ENCODE measurements around the gene RABGAP1L. TPM values are rescaled to one million over a fixed set of nuclear protein-coding genes. Genes with fewer than 3 reads are reported as not detected.
"Not testable (repeated sequence)": the region's sequence is repeated elsewhere in the genome, so short reads cannot be mapped to it uniquely, and the experiment has no call there.

RABGAP1L gene
- total RNA-seq, 1 experiment from 2014 or later, result 76.9 TPM

DNA sequence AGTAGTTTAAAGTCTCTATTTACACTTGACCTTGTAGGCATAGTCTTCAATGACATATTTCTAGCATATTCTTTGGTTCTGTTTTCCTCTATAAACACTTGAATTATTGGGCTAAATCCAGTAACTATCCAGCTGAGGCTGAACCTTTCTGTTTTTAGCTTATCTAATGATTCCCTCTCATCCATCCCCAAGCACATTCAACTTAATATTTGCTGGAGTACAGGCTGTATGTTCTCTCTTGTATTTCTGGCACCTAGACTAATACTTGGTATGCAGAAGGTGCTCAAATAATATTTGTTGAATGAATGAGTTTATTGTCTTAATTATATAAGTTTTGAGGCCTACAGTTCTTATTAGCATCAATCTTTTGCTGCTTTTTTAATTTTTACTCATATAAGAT lies 88.7 kb downstream of the RABGAP1L start (continued):
- TF ChIP-seq TP53 (CRISPR knock-in tag; IDR thresholded peaks at IDR 0.05), result no peak
- TF ChIP-seq ZNF138 (CRISPR knock-in tag; conservative IDR thresholded peaks at IDR 0.05), result no peak
- no peak for TF ChIP-seq NR1H2 (CRISPR knock-in tag; IDR thresholded peaks at IDR 0.05)
- TF ChIP-seq, protein P1, sequence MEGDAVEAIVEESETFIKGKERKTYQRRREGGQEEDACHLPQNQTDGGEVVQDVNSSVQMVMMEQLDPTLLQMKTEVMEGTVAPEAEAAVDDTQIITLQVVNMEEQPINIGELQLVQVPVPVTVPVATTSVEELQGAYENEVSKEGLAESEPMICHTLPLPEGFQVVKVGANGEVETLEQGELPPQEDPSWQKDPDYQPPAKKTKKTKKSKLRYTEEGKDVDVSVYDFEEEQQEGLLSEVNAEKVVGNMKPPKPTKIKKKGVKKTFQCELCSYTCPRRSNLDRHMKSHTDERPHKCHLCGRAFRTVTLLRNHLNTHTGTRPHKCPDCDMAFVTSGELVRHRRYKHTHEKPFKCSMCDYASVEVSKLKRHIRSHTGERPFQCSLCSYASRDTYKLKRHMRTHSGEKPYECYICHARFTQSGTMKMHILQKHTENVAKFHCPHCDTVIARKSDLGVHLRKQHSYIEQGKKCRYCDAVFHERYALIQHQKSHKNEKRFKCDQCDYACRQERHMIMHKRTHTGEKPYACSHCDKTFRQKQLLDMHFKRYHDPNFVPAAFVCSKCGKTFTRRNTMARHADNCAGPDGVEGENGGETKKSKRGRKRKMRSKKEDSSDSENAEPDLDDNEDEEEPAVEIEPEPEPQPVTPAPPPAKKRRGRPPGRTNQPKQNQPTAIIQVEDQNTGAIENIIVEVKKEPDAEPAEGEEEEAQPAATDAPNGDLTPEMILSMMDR (IDR thresholded peaks at IDR 0.05), result no peak
- no peak for TF ChIP-seq GRHL2 (CRISPR knock-in tag; IDR thresholded peaks at IDR 0.05; ENCODE audit: insufficient replicate concordance, severe bottlenecking)

GRCh38 chr1:174256386-174256785 lies 97.1 kb downstream of the RABGAP1L start:
- H3K4me3 Mint-ChIP-seq; DNase-seq (ENCODE audit: low spot score); H3K27me3 Mint-ChIP-seq (ENCODE audit: low read depth); H3K36me3 Mint-ChIP-seq; CTCF ChIA-PET; H3K9me3 Mint-ChIP-seq; H3K4me1 Mint-ChIP-seq; ATAC-seq; POLR2A ChIA-PET; H3K27ac Mint-ChIP-seq: not testable (repeated sequence)

DNA sequence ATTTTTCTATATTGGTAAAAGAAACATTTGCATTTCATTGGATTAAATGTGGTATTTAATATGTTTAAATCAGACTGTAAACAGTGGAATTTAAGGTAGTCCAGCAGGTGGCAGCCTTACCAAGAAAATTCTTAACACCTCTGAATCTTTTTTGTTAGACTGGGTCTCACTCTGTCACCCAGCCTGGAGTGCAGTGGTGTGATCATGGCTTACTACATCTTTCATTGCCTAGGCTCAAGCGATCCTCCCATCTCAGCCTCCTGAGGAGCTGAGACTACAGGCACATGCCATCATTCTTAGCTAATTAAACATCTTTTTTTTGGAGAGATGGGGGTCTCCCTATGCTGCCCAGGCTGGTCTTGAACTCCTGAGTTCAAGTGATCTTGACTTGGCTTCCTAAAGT lies 98.8 kb downstream of the RABGAP1L start:
- peak; percentile 45 for DNase-seq (ENCODE audit: low spot score)
- ChIA-PET POLR2A (no interaction called here), CTCF (no interaction called here)
- Mint-ChIP-seq H3K27ac (no peak overlapping the region), H3K4me3 (no peak overlapping the region), H3K9me3 (peaks cover 4% of the 10 kb centered on the region; the same call in 1 of the 2 replicates), H3K36me3 (no peaks in the 10 kb centered on the region), H3K4me1 (0 out of 2 replicates have a peak, but pooled peaks cover 6% of the 10 kb centered on the region), H3K27me3 (ENCODE audit: low read depth) (no peaks in the 10 kb centered on the region)
- TF ChIP-seq ESRRA (CRISPR knock-in tag; IDR thresholded peaks at IDR 0.05; ENCODE audit: borderline replicate concordance) (no peak), IRF2 (CRISPR knock-in tag; IDR thresholded peaks at IDR 0.05; ENCODE audit: borderline replicate concordance, low read depth) (no peak), TEAD1 (CRISPR knock-in tag; IDR thresholded peaks at IDR 0.05) (no peak), ZNF263 (CRISPR knock-in tag; IDR thresholded peaks at IDR 0.05; ENCODE audit: low read depth) (no peak), ZNF121 (CRISPR knock-in tag; IDR thresholded peaks at IDR 0.05) (peak; percentile 18; the same call in 1 of the 2 replicates)
- TF ChIP-seq, protein P1 (IDR thresholded peaks at IDR 0.05), result peak; percentile 35; the same call in 1 of the 2 replicates
- ATAC-seq, result peak; percentile 81

DNA sequence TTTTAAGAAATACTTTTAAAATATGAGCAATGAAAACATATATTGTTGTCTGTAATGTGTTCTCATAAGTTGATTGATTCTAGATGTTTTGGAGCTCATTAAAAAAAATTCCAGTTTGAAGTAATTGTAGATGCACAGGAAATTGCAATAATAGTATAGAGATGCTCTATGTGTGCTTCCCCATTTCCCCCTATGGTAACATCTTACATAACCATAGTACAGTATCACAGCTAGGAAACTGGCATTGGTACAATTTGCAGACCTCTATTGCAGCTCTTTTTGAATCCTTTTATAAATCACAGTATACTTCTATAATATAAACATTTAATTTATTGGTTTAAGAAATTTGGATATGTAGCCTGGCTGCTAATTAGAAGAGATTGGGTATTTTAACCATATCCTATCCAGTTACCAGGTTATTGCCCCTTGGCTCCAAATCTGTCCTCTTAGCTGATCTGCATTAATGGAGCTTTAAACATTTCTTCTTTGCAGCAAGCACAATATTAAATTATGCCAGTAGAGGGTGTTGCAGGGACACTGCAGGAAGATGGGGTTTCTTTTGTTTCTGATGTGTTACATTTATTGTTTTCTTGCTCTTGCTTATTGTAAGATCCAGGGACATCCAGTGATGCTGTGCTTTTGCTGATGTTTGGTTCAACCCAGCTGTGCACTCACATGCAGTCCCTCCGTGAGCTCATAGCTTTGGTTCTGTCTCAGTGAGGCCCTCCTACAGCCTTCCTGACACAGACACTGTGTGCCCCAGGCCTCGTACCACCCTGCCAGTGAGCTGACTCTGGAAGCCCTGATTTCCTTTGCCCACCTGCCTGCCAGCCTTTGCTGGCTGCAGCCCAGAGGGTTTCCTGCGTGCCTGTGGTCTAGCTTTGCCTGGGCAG lies 103.3 kb downstream of the RABGAP1L start:
- H3K27me3 Mint-ChIP-seq (ENCODE audit: low read depth), result no peaks in the 10 kb centered on the region
- CTCF ChIA-PET, result interaction anchor here (0.5 to 1.9 kb wide), 51 partner anchors 9 to 863 kb away, joined by 3 to 32 read pairs (median 4); partner anchors contain the start of genes CACYBP and GPR52
- H3K9me3 Mint-ChIP-seq, result no peaks in the 10 kb centered on the region
- H3K4me3 Mint-ChIP-seq, result no peak overlapping the region
- TF ChIP-seq, protein P1 (IDR thresholded peaks at IDR 0.05), result peak; percentile 41; the same call in 1 of the 2 replicates
- no peak for TF ChIP-seq JAZF1 (CRISPR knock-in tag; IDR thresholded peaks at IDR 0.05)
- no peak for DNase-seq (ENCODE audit: low spot score)
- H3K27ac Mint-ChIP-seq, result no peak overlapping the region
- no peaks in the 10 kb centered on the region for H3K36me3 Mint-ChIP-seq
- POLR2A ChIA-PET, result no interaction called here
- H3K4me1 Mint-ChIP-seq, result no peaks in the 10 kb centered on the region
- ATAC-seq, result peak; percentile 71
